Measurements from ENCODE around the gene FLII. TPM values are rescaled to one million over a fixed set of nuclear protein-coding genes. Genes with fewer than 3 reads are reported as not detected.

Gene FLII
- total and polyA plus RNA-seq, 2 of the 13 experiments (the other 11 are each of a cell fraction or from before 2014, with no cell fraction given) = 130 to 303 TPM

DNA sequence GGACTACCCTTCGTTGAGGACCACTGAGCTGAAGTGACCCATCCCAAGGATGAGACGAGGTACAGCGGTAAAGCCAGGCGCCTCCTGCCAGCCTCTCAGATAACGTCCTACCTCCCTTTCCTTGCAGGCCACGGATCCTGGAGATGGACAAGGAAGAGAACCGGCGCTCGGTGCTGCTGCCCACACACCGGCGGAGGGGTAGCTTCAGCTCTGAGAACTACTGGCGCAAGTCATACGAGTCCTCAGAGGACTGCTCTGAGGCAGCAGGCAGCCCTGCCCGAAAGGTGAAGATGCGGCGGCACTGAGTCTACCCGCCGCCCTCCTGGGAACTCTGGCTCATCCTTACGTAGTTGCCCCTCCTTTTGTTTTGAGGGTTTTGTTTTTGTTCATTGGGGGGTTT, 50.4 kb downstream of the FLII start:
- Histone ChIP-seq H3K36me3 (replicated peaks in 1 of 2; ENCODE audit: control insufficient read depth in 1 of 2, insufficient read depth in 2 of 2, low read length in 2 of 2) (peaks cover 34 to 70% of the 10 kb centered on the region in 2 experiments), H3K27ac (ENCODE audit: extremely low read length, insufficient read depth, low read length) (no peak overlapping the region), H3K4me1 (ENCODE audit: insufficient read depth, low read length) (peaks cover 6% of the 10 kb centered on the region), H3K4me3 (replicated peaks in 1 of 3; ENCODE audit: insufficient read depth in 1 of 3, low read depth in 2 of 3, low read length in 3 of 3) (no peak overlapping the region), H3K4me2 (ENCODE audit: low read depth, low read length) (no peak overlapping the region), H3K9me3 (ENCODE audit: low read length) (no peaks in the 10 kb centered on the region), H3K27me3 (ENCODE audit: control insufficient read depth in 1 of 2, insufficient read depth in 2 of 2, low read length in 2 of 2) (no peaks in the 10 kb centered on the region), H2AFZ (ENCODE audit: low read length) (no peak overlapping the region), H3K79me2 (ENCODE audit: insufficient read depth, low read length) (peaks cover 14% of the 10 kb centered on the region), H3K9ac (ENCODE audit: insufficient read depth, low read depth, low read length) (no peak overlapping the region), H4K20me1 (ENCODE audit: insufficient read depth, low read length) (peaks cover 25% of the 10 kb centered on the region)
- CTCF ChIA-PET (ENCODE audit: low intra/inter-chr PET ratio, low total read pairs) = no interaction called here
- WGBS (ENCODE audit: low lambda C conversion rate) = 99% methylated on average over 12 of the region's 19 CpGs
- DNase-seq (ENCODE audit: low spot score) (no peak), ATAC-seq (no peak), FAIRE-seq (no peak)
- no peak for TF ChIP-seq ATM (IDR thresholded peaks at IDR 0.05; ENCODE audit: borderline replicate concordance)
- no peak for TF ChIP-seq TCF12 (IDR thresholded peaks at IDR 0.05)
- no peak for TF ChIP-seq TCF12 (CRISPR knock-in tag; IDR thresholded peaks at IDR 0.05)
- TF ChIP-seq SYNCRIP (IDR thresholded peaks at IDR 0.05; ENCODE audit: insufficient read depth, low read depth, low read length) = no peak
- no peak for TF ChIP-seq DR1 (CRISPR knock-in tag; IDR thresholded peaks at IDR 0.05)
- no peak for TF ChIP-seq HOMEZ (CRISPR knock-in tag; IDR thresholded peaks at IDR 0.05; ENCODE audit: low read depth)
- TF ChIP-seq ZNF446 (CRISPR knock-in tag; IDR thresholded peaks at IDR 0.05) = no peak
- no peak for TF ChIP-seq TBP (CRISPR knock-in tag; IDR thresholded peaks at IDR 0.05)
- TF ChIP-seq TFAP4 (IDR thresholded peaks at IDR 0.05; ENCODE audit: borderline replicate concordance, low read depth) = no peak
- intact Hi-C loops (cut with micrococcal nuclease; ENCODE audit: unreplicated experiment) (no loop called here), in situ Hi-C loops (cut with HindIII; ENCODE audit: extremely low pct_ligation_motif_present, low pct_unique_long_range_greater_than_20kb) (no loop called here)
- POLR2A ChIA-PET = no interaction called here
- BruUV-seq (replicated peaks) = no TSS peak

All from HepG2 (cell line).